ENCODE results near the gene CYP27B1. TPM values are rescaled to one million over a fixed set of nuclear protein-coding genes. Genes with fewer than 3 reads are reported as not detected.
"Not testable (repeated sequence)": the region's sequence is repeated elsewhere in the genome, so short reads cannot be mapped to it uniquely, and the experiment has no call there.

Gene CYP27B1
- total RNA-seq, 4 donors from 2014 or later = 0.28 to 1.2 TPM; not detected in 2

DNA sequence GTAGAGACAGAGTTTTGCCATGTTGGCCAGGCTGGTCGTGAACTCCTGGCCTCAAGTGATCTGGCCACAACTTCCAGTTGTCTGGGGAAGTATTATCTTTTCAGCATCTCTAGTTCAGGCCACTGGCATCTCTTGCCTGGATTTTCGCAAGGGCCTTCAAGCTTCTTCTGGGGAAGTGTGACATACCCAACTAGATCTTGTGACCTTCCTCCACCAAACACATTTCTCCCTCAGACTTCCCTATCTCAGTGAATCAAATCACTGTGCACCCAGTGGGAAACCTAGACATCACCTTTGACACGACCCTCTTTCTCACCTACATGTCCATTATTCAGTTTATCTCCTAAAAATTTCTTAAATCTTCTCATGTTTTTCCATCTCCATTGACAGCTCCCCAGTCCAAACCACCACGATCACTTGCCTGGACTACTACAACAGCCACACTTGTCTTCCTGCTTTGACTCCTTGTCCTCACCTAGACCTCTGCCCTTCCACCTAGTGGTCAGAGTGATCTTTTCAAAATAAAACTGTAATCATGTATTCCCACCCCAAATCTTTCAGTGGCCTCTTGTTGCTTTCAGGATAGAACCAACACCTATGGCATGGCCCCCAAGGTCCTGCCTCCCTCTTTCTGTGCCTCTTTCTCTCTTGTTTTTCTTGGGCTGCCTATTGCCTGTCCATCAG is 8.8 kb upstream of the CYP27B1 start:
- H3K9me3 ChIP-seq = no peaks in the 10 kb centered on the region
- DNase-seq = no peak
- H3K27me3 ChIP-seq = no peaks in the 10 kb centered on the region
- H3K27ac ChIP-seq = no peak overlapping the region
- peaks cover 0 to 8% of the 10 kb centered on the region in 2 donors for H3K4me1 ChIP-seq
- TF ChIP-seq CTCF (IDR thresholded peaks at IDR 0.05) = no peak
- no peak for TF ChIP-seq POLR2A (IDR thresholded peaks at IDR 0.05)
- H3K4me3 ChIP-seq = no peak overlapping the region
- no peaks in the 10 kb centered on the region for H3K36me3 ChIP-seq
- intact Hi-C loops (cut with DNase I; ENCODE audit: low total_unique reads) = no loop called here

GRCh38 chr12:57775044-57775443 is 8.2 kb upstream of the CYP27B1 start:
- H3K4me3 ChIP-seq = no peak overlapping the region
- peaks cover 0 to 8% of the 10 kb centered on the region in 2 donors for H3K4me1 ChIP-seq
- H3K36me3 ChIP-seq = no peaks in the 10 kb centered on the region
- TF ChIP-seq CTCF (IDR thresholded peaks at IDR 0.05) = no peak
- TF ChIP-seq POLR2A (IDR thresholded peaks at IDR 0.05) = no peak
- no peak for DNase-seq
- no peaks in the 10 kb centered on the region for H3K27me3 ChIP-seq
- H3K9me3 ChIP-seq = no peaks in the 10 kb centered on the region
- H3K27ac ChIP-seq = no peak overlapping the region
- intact Hi-C loops (cut with DNase I; ENCODE audit: low total_unique reads) = no loop called here

DNA sequence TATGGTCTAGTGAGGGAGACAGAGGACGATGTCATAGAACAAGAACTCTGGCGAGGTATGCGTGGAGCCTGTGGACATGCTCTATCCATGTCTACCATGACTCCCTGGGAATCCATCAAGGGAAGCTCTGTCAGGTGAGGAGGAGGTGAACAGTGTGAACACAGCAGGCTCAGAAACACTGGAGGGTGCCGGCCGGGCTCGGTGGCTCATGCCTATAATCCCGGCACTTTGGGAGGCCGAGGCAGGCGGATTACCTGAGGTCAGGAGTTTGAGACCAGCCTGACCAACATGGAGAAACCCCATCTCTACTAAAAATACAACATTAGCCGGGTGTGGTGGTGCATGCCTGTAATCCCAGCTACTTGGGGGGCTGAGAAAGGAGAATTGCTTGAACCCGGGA is 7.8 kb upstream of the CYP27B1 start:
- H3K9me3 ChIP-seq; H3K27ac ChIP-seq; H3K27me3 ChIP-seq; intact Hi-C loops (cut with DNase I; ENCODE audit: low total_unique reads); H3K4me3 ChIP-seq; H3K36me3 ChIP-seq; H3K4me1 ChIP-seq; DNase-seq: not testable (repeated sequence)

- Histone ChIP-seq H3K9me3 (no peaks in the 10 kb centered on the region), H3K4me3 (peak within 1 kb of the TSS; percentile 63 to 64), H3K36me3 (no peaks in the 10 kb centered on the region), H3K27ac (peak within 1 kb of the TSS; percentile 89 to 96), H3K27me3 (no peaks in the 10 kb centered on the region), H3K4me1 (peaks cover 0 to 8% of the 10 kb centered on the region in 2 donors)
- intact Hi-C loops (cut with DNase I; ENCODE audit: low total_unique reads) = no loop called here
- TF ChIP-seq POLR2A (IDR thresholded peaks at IDR 0.05) (no peak), CTCF (IDR thresholded peaks at IDR 0.05) (no peak)
- DNase-seq = peak; percentile 61 to 63
These were observed 5.8 kb upstream of the CYP27B1 start, which contains the start of gene EEF1AKMT3 for GRCh38 chr12:57772429-57773322. Gene EEF1AKMT3, plus strand, starts transcription at chr12:57772614. Its CDS starts 111 bp downstream, at chr12:57772725.

DNA sequence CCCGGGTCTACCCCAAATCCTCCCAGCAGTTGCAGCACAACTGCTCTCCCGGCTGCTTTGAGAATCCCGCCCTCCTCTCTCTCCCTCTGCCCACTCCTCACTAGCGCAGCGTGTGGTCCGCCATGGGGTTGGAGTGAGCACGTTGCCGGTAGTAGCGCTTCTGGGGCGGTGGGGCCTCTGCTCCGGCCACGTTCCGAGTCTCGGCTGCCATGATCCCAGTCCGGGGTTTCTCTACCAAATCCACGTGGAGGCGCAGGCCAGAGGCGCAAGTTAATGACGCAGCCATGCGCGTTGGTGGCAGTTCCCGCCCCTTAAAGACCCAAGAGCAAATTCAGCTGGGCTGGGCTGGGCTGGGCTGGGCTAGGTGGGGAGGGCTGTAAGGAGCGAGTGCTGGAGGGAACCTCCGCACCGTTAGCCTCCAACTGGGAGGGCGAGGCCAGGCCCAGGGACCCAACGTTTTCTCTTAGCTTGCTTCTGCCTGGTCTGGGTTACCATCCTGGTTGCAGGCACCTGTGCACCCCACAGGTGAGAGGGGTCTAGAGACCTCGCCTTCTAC is 5.1 kb upstream of the CYP27B1 start, which contains the start of gene METTL1:
Gene METTL1 (minus strand): TSS at position 233 of the 556 bp plus-strand sequence. CDS start 22 bp downstream, at position 211.
- peak; percentile 95 to 96 for DNase-seq
- H3K27ac ChIP-seq = peak within 1 kb of the TSS; percentile 89 to 96
- intact Hi-C loops (cut with DNase I; ENCODE audit: low total_unique reads) = no loop called here
- H3K9me3 ChIP-seq = no peaks in the 10 kb centered on the region
- no peaks in the 10 kb centered on the region for H3K36me3 ChIP-seq
- TF ChIP-seq CTCF (IDR thresholded peaks at IDR 0.05) (peak in 2 of 4 experiments; percentile 10 to 53), POLR2A (IDR thresholded peaks at IDR 0.05) (peak in 1 of 2 donors; percentile 65)
- H3K27me3 ChIP-seq = no peaks in the 10 kb centered on the region
- H3K4me1 ChIP-seq = peaks cover 0 to 8% of the 10 kb centered on the region in 2 donors
- peak within 1 kb of the TSS; percentile 63 to 64 for H3K4me3 ChIP-seq

Data from uterus (tissue), 4 donors.